Colonic mucosa (tissue), 4 donors: ENCODE measurements around the gene NUAK1. TPM values are rescaled to one million over a fixed set of nuclear protein-coding genes. Genes with fewer than 3 reads are reported as not detected.
"Not testable (repeated sequence)": the region's sequence is repeated elsewhere in the genome, so short reads cannot be mapped to it uniquely, and the experiment has no call there.

Experiments used
- DNase-seq: peaks from one replicate; pipeline ENCODE4 v3.0.0-alpha.2; 2020
- H3K27ac ChIP-seq: fragments of 200-600 bp; one replicate; pipeline ENCODE4 v1.8.0; 2021
- H3K27me3 ChIP-seq: fragments of 200-600 bp; one replicate; pipeline ENCODE4 v1.8.0; 2021
- H3K36me3 ChIP-seq: fragments of 200-600 bp; one replicate; pipeline ENCODE4 v1.8.0; 2021
- H3K4me1 ChIP-seq: fragments of 200-600 bp; one replicate; pipeline ENCODE4 v1.8.0; 2021; ENCODE audit warnings: mild to moderate bottlenecking
- H3K4me3 ChIP-seq: fragments of 200-600 bp; one replicate; pipeline ENCODE4 v1.8.0; 2021
- H3K9ac ChIP-seq, 2 donors: one replicate each; pipeline ENCODE4 v1.7.0; 2013; ENCODE audit warnings: control low read depth in 2 of 2, low read depth in 2 of 2, low read length in 2 of 2
- H3K9me3 ChIP-seq: fragments of 200-600 bp; one replicate; pipeline ENCODE4 v1.8.0; 2021
- intact Hi-C: fragments of 100-400 bp; cut with DNase I; formaldehyde crosslinking; loops from one replicate; pipeline ENCODE4 v1.14.1; 2022
- total RNA-seq, 2 donors: library from RNA; stranded (reverse); fragmentation: NEBNext Ultra II Directional in 1 of 2; extraction: Animal tissue kit (Norgen Biotek cat#: 25700) in 1 of 2; gene quantifications; one replicate each; pipeline ENCODE4 v1.2.1, GENCODE V29; 2021
- TF ChIP-seq, protein P1 (sequence below): fragments of 200-600 bp; IDR thresholded peaks from one replicate; pipeline ENCODE4 v1.8.0; 2022; ENCODE audit warnings: antibody characterized with exemption, mild to moderate bottlenecking
- donor health status: healthy.
- donor health status: DM: no; HTN: no; CAD: no.
- donor health status: DM: no; HTN: no; CAD: no.

The NUAK1 gene
- total RNA-seq, 2 donors from 2014 or later = 2.2 to 3.7 TPM

DNA sequence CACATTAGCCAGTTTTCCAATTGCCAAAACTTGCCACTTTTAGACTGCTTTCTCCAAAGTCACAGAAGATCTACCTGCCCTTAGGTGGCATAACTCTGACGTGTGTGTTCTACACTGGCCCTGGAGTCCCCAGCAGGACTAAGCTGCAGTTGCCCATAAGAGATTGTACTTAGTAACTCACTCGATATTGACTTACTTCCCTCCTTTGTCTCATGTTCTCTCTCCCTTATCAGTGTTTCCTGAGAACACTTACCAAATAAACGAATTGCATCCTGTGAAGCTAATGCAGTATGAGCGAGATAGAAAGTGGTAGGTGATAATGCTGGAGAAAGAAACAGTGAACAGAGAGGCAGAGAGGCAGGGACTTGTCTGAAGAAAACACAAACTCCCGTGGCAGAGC, 117.2 kb downstream of the NUAK1 start:
- no peaks in the 10 kb centered on the region for H3K27me3 ChIP-seq
- no peaks in the 10 kb centered on the region for H3K36me3 ChIP-seq
- no peaks in the 10 kb centered on the region for H3K9me3 ChIP-seq
- H3K27ac ChIP-seq = no peak overlapping the region
- H3K9ac ChIP-seq = no peak overlapping the region
- TF ChIP-seq, protein P1, sequence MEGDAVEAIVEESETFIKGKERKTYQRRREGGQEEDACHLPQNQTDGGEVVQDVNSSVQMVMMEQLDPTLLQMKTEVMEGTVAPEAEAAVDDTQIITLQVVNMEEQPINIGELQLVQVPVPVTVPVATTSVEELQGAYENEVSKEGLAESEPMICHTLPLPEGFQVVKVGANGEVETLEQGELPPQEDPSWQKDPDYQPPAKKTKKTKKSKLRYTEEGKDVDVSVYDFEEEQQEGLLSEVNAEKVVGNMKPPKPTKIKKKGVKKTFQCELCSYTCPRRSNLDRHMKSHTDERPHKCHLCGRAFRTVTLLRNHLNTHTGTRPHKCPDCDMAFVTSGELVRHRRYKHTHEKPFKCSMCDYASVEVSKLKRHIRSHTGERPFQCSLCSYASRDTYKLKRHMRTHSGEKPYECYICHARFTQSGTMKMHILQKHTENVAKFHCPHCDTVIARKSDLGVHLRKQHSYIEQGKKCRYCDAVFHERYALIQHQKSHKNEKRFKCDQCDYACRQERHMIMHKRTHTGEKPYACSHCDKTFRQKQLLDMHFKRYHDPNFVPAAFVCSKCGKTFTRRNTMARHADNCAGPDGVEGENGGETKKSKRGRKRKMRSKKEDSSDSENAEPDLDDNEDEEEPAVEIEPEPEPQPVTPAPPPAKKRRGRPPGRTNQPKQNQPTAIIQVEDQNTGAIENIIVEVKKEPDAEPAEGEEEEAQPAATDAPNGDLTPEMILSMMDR = no peak
- no peak for DNase-seq
- H3K4me1 ChIP-seq = no peaks in the 10 kb centered on the region
- intact Hi-C loops = no loop called here
- no peak overlapping the region for H3K4me3 ChIP-seq

DNA sequence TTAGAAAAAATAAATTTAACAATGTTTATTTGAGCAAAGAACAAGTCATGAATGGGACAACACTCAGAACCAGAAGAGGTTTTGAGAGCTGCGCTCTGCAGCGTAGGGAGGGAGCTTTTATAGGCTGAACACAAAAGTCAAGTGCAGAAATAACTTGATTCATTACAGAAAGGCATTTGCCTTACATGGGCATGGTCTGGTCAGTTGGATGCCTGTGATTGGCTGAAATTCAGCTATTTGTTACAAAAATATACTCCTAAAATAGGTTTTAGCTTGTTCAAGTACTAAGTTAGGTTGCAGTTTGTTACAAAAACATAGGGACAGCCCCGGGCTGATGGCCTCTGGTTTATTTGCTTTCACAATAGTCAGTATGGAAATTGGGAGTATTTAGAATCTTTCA, 118.0 kb downstream of the NUAK1 start:
- TF ChIP-seq, protein P1 = no peak
- no peak overlapping the region for H3K27ac ChIP-seq
- no peaks in the 10 kb centered on the region for H3K27me3 ChIP-seq
- no peak overlapping the region for H3K4me3 ChIP-seq
- no peaks in the 10 kb centered on the region for H3K4me1 ChIP-seq
- H3K36me3 ChIP-seq = no peaks in the 10 kb centered on the region
- no peak overlapping the region for H3K9ac ChIP-seq
- no peak for DNase-seq
- no peaks in the 10 kb centered on the region for H3K9me3 ChIP-seq
- intact Hi-C loops = no loop called here

DNA sequence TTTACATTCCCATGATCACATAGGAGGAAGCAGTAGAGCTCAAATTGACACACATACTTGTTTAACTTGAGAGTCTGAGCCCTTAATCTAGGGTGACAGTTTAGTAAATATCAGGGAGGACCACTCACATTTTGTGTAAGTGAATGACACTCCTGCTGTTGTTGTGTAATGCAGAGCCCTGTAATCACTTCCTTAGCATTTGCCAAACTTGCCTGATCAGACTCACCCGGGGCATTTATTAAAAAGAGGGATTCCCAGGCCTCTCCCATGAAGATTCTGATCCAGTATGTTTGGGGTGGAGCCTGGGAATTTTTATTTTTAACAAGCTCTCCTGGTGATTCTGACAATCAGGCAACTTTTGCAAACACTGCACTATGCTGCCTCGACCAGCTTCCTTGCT, 119.6 kb downstream of the NUAK1 start:
- no peak for DNase-seq
- Histone ChIP-seq H3K4me1 (no peaks in the 10 kb centered on the region), H3K4me3 (no peak overlapping the region), H3K9me3 (no peaks in the 10 kb centered on the region), H3K9ac (no peak overlapping the region), H3K27me3 (no peaks in the 10 kb centered on the region), H3K36me3 (no peaks in the 10 kb centered on the region), H3K27ac (no peak overlapping the region)
- TF ChIP-seq, protein P1 = no peak
- intact Hi-C loops = no loop called here

DNA sequence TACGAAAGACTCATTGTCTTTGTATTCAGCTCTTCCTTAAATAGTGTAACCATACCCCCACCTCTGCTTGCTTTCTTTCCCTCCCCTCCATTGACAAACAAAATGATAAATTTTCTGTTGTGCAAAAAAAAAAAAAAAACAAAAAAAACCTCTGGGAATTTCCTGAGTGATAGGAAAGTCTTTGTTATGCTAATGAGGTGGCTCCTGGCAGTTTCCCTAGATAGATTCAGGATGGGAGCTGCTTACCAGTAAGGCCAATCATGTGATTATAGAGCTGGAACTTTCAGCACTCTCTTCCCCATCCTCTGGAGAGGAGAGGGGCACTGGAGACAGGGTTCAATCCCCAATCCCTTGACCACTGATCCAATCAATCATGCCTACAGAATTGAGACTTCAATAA, 120.5 kb downstream of the NUAK1 start:
- H3K36me3 ChIP-seq = no peaks in the 10 kb centered on the region
- H3K4me1 ChIP-seq = no peaks in the 10 kb centered on the region
- no peak overlapping the region for H3K4me3 ChIP-seq
- H3K9me3 ChIP-seq = no peaks in the 10 kb centered on the region
- H3K27ac ChIP-seq = no peak overlapping the region
- TF ChIP-seq, protein P1 = no peak
- no peaks in the 10 kb centered on the region for H3K27me3 ChIP-seq
- no peak overlapping the region for H3K9ac ChIP-seq
- DNase-seq = no peak
- intact Hi-C loops = no loop called here

DNA sequence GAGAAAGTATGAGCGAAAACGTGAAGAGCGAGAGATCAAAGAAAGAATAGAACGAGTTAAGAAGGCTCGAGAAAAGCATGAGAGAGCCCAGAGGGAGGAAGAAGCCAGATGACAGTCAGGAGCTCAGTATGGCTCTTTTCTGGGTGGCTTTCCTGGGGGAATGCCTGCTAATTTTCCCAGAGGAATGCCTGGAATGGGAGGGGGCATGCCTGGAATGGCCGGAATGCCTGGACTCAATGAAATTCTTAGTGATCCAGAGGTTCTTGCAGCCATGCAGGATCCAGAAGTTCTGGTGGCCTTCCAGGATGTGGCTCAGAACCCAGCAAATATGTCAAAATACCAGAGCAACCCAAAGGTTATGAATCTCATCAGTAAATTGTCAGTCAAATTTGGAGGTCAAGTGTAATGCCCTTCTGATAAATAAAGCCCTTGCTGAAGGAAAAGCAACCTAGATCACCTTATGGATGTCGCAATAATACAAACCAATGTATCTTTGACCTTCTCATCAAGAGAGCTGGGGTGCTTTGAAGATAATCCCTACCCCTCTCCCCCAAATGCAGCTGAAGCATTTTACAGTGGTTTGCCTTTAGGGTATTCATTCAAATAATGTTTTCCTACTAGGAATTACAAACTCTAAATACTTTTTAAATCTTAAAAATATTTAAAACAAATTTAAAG, 122.0 kb downstream of the NUAK1 start:
- intact Hi-C loops, H3K27ac ChIP-seq, H3K36me3 ChIP-seq: not testable (repeated sequence)

DNA sequence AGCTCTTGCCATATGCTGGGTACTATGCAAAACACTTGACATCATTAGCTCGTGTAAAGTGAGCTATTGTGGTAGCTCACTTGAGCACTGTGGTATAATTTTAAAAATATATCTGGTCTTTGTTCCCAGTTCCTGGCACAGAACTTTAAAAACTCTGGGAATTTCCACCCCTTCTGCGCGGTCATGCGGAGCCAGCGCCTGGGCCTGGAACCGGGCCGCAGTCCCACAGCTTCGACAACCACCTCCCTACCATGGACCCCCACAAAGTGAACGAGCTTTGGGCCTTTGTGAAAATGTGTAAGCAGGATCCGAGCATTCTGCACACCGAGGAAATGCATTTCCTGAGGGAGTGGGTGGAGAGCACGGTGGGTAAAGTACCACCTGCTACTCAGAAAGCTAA, 123.1 kb downstream of the NUAK1 start:
- Histone ChIP-seq H3K9ac (no peak overlapping the region), H3K4me3 (no peak overlapping the region), H3K4me1 (no peaks in the 10 kb centered on the region), H3K9me3 (no peaks in the 10 kb centered on the region), H3K36me3 (no peaks in the 10 kb centered on the region), H3K27ac (no peak overlapping the region), H3K27me3 (no peaks in the 10 kb centered on the region)
- intact Hi-C loops = no loop called here
- TF ChIP-seq, protein P1 = no peak
- no peak for DNase-seq

More for the DNA sequence above, 122.0 kb downstream of the NUAK1 start:
- not testable (repeated sequence) for H3K9me3 ChIP-seq, H3K4me1 ChIP-seq, H3K27me3 ChIP-seq, H3K4me3 ChIP-seq, DNase-seq, H3K9ac ChIP-seq
